T1000 (cell line): Measurements from ENCODE around the gene WNT3A.
"Not testable (repeated sequence)": the region's sequence is repeated elsewhere in the genome, so short reads cannot be mapped to it uniquely, and the experiment has no call there.

Source experiments
- DNase-seq: peaks from one replicate; lab custom pipeline; 2025; ENCODE audit warnings: mixed read lengths; lab: John Stamatoyannopoulos, UW

Gene WNT3A, protein sequence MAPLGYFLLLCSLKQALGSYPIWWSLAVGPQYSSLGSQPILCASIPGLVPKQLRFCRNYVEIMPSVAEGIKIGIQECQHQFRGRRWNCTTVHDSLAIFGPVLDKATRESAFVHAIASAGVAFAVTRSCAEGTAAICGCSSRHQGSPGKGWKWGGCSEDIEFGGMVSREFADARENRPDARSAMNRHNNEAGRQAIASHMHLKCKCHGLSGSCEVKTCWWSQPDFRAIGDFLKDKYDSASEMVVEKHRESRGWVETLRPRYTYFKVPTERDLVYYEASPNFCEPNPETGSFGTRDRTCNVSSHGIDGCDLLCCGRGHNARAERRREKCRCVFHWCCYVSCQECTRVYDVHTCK

DNA sequence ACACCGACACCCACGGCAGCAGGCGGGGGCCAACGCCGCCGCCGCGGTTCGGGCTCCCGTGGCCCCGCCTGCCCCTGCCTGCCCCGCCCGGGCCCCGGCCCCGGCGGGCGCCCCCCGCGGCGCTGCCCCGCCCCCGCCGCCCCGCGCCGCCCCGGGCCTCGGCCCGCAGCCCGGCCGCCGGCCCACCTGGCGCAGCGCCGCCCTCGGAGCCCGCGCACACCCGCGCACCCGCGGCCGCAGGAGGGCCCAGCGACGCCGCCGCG is at the start of gene WNT3A:
Gene WNT3A, plus strand, starts transcription at position 213 of the 263 bp plus-strand sequence. CDS start 131 bp downstream, outside the sequence.
- no peak for DNase-seq

DNA sequence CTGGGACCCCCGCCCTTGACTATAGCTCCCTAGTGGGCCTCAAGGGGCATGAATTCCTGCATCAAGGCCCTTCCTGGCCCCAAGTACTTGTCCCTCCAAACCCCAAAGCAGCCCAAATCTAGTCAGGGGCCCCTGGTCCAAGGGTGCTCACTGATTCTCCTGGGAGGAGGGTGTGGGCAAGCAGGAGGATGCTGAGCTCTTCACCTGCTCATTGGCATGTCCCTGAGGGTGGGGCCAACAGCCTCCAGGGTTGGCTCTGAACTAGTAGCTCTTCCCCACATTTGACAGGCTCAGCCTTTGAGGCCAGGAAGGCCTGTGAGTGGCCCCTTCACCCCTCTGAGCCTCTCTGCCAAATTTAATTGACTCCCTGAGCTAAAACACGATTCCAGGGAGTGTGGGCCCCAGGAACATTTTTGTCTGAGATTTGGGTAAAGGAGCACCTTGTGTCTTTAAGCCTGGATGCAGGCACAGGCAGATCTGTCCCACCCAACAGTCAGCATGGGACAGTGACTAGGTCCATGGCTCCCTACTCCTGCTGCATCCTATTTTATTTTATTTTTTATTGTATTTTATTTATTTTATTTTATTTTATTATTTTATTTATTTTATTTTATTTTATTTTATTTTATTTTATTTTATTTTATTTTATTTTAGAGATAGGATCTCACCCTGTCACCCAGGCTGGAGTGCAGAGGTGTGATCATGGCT is 48.0 kb upstream of the WNT3A start:
- no peak for DNase-seq

DNA sequence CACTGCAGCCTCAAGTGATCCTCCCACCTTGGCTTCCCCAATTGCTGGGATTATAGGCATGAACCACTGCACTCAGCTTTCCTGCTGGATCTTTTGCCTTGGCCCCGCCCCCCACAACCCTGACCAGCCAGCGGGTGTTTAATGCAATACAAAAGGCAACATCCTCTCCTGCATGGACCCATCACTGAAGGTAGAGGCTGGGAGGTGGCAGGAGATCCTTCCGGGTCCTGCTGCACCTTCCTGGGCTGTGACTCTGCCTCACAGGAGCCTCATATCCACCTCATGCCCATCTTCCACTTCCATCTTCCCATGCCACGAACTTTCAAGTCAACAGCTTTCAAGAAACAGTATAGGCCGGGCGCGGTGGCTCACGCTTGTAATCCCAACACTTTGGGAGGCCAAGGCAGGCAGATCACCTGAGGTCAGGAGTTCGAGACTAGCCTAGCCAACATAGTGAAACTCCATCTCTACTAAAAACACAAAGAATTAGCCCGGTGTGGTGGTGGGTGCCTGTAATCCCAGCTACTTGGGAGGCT is 47.4 kb upstream of the WNT3A start:
- no peak for DNase-seq

DNA sequence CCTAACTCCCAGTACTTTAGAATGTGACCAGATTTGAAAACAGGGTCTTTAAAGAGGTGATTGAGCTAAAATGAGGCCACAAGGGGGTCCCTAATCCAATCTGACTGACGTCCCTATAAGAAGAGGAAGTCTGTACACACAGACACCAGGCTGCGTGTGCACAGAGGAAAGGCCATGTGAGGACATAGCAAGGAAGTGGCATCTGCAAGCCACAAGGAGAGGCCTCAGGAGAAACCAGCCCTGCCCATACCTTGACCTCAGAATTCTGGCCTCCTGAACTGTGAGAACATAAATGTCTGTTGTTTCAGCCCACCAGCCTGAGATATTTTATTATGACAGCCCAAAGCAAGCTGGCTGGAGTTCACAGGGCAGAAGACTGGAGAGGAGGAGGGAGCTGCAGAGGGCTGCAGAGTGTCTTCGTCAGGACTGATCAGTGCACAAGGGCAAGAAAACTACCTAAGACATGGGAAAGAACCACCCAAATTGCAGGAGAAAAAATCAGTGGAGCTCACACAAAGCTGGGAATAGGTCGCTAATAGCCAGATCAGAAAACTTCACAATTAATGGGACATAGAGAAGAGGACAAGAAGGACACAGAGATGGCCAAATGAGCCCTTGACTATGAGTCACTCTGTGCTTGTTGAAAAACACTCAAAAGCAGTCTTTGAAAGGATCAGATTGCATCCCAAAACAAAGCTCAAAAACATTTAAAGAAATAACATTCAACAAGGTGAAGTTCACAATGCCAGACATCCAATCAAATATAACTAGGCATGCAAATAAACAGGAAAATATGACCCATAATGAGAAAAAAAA is 44.9 kb upstream of the WNT3A start:
- DNase-seq: no peak

DNA sequence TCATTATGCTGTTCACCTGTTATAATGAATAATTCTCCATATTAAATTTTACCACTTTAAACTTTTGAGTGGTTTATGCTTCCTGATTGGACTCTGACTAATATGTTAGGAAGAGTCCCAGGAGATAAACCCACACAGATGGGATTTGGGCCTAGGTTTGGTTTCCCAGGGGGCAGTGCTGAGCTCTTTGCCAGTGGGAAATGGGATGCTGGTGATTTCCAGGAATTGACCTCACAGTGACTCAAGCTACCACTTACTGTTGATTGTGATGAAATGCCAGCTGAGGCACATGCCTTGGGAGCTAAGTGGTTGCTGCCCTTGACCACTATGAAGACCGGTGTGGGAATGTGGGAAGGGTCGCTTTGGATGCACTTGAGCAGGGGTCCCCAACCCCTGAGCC is 40.1 kb upstream of the WNT3A start:
- not testable (repeated sequence) for DNase-seq

DNA sequence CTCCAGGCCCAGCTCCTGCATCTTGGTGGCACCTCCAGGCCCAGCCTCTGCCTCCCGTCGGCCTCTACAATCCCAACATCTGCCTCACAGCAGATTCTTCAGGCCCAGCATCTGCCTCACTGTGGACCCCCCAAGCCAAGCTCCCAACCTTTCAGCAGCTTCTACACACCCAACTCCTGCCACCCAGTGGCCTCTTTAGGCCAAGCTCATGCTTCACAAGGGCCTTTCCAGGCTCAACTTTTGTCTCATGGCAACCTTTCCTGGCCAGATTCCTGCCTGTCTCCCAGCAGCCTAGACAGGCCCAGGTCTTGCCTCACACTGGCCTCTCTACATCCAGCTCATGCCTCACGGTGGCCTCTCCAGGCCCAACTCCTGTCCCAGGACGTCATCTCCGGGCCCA is 39.0 kb upstream of the WNT3A start:
- not testable (repeated sequence) for DNase-seq

DNA sequence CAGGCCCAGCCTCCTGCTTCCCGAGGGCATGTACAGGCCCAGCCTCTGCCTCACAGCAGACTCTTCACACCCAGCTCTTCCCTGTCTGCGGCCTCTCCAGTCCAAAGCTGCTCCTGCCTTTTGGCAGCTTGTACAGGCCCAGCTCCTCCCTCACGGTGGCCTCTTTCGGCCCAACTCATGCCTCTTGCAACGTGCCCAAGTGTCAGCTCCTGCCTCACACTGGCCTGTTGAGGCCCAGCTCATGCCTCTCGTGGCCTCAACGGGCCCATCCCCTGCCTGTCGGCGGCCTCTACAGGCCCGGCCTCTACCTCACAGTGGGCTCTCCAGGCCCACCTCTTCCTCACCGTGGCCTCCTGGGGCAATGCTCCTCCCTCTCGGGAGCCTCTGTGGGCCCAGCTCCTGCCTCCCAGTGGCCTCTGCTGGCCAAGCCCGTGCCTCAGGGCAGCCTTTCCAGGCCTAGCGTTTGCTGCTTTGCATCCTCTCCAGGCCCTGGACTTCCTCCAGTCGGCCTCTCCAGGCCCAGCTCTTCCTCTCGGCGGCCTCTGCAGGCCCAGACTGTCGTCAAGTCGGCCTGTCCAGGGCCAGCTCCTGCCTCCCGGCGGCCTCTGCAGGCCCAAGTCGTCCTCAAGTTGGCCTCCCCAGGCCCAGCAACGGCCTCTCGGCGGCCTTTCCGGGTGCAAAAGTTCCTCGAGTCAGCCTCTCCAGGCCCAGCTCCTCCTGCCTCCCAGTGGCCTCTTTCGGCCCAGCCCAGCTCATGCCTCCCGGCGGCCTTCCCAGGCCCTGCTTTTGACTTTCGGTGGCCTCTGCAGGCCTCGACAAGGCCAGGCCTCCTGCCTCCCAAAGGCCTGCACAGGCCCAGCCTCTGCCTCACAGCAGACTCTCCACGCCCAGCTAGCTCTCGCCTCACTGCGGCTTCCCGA is 36.5 kb upstream of the WNT3A start:
- DNase-seq: not testable (repeated sequence)

DNA sequence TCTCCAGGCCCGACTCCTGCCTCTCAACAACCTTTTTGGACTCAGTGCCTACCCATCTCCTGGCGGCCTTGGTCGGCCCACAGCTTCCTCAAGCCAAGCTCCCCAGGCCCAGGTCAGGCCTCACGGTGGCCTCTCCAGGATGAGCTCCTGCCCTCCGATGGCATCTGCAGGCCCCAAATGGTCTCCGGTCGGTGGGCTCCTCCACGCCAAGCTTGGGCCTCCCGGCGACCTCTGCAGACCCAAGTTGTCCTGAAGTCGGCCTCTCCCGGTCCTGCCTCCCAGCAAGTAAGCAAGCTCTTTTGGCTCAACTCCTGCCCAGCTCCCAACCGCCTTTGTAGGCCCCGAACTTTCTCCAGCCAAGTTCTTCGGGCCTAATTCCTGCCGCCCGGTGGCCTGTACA is 35.6 kb upstream of the WNT3A start:
- DNase-seq: not testable (repeated sequence)

DNA sequence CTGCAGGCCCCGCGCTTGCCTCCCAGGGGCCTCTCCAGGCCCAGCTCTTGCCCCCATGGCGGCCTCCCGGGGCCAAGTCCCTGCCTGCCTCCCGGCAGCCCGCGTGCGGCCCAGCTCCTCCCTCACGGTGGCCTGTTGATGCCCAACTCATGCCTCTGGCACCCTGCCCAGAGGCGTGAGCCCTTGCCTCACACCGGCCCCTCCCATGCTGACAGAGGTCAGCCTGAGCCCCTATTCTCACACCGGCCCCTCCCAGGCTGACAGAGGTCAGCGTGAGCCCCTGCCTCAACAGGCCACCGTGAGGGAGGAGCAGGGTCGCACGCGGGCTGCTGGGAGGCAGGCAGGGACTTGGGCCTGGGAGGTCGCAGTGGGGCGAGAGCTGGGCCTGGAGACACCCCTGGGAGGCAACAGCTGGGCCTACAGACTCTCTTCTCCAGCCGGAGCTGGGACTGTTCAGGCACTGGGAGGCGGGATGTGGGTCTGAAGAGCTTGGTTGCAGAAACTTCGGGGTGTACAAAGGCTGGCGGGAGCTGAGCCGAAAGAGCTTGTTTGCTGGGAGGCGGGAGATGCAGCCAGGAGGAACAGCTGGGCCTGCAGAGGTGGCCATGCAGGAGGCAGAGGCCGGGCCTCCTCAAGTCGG is 35.0 kb upstream of the WNT3A start:
- not testable (repeated sequence) for DNase-seq

DNA sequence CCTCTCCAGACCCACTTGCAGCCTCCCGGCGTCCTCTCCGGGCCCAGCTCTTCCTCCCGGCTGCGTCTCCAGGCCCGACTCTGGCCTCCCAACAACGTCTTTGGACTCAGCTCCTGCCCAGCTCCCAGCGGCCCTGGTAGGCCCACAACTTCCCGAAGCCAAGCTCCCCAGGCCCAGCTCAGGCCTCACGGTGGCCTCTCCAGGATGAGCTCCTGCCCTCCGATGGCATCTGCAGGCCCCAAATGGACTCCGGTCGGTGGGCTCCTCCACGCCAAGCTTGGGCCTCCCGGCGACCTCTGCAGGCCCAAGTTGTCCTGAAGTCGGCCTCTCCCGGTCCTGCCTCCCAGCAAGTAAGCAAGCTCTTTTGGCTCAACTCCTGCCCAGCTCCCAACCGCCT is 34.5 kb upstream of the WNT3A start:
- DNase-seq: not testable (repeated sequence)

DNA sequence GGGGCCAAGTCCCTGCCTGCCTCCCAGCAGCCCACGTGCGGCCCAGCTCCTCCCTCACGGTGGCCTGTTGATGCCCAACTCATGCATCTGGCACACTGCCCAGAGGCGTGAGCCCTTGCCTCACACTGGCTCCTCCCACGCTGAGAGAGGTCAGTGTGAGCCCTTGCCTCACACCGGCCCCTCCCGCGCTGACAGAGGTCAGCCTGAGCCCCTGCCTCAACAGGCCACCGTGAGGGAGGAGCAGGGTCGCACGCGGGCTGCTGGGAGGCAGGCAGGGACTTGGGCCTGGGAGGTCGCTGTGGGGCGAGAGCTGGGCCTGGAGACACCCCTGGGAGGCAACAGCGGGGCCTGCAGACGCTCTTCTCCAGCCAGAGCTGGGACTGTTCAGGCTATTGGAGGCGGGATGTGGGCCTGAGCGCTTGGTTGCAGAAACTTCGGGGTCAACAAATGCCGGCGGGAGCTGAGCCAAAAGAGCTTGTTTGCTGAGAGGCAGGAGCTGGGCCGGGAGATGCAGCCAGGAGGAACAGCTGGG is 33.9 kb upstream of the WNT3A start:
- not testable (repeated sequence) for DNase-seq

DNA sequence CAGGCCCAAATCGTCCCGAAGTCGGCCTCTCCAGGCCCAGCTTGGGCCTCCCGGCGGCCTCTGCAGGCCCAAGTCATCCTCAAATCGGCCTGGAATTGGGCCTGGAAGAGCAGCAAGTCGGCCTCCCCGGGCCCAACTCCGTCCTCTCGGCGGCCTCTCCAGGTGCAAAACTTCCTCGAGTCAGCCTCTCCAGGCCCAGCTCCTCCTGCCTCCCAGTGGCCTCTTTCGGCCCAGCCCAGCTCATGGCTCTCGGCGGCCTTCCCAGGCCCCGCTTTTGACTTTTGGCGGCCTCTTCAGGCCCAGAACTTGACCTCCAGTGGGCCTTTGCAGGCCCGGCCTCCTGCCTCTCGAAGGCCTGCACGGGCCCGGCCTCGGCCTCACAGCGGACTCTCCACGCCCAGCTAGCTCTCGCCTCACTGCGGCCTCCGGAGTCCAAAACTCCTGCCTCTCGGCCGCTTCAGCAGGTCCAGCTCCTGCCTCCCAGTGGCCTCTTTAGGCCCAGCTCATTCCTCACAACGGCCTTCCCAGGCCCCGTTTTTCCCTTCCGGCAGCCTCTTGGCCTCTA is 33.0 kb upstream of the WNT3A start:
- DNase-seq: not testable (repeated sequence)

DNA sequence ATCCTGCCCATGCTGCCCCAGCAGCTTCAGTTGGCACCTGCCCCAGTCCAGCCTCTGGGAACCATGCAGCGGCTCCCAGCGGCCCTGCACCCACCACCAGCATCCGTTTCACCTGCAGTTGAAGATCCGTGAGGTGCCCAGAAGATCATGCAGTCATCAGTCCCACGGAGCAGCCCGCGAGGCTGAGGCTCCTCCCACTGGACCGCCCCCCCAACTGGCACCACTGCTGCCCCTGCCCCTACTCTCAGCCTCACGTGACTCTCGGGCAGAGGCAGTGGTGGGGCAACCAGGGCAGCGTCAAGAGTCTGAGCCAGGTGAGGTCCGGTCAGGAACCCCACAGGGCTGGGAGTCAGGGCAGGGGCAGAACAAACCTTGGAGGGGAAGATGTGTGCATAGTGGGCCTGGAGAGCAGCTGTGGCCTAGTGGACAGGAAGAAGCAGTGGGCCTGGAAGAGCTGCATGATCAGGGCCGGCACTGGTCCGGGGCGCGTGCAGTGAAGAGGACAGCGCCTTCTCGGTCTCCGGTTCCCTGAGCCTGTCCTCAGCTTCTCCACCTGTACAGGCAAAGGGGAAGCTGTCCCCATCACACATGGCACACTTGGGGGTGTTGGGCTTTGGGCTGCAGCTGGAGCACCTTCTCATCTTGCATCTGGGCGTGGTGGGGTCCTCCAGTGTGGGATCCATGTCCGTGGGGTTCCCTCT is 31.1 kb upstream of the WNT3A start:
- DNase-seq: not testable (repeated sequence)

DNA sequence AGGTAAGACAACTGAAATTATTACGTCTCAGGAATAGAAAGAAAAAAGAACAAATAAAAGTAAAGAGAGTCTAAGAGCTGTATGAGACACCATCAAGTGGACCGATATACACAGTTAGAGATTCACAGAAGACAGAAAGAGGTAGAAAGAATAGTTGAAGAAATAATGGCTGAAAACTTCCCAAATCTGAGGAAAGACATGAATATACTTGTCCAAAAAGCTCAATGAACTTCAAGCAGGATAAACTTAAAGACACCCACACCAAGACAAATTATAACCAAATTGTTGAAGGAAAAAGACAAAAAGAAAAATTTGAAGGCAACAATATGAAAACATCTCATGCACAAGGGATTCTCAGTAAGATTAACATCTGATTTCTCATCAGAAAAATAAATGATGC is 19.6 kb upstream of the WNT3A start:
- DNase-seq: no peak

DNA sequence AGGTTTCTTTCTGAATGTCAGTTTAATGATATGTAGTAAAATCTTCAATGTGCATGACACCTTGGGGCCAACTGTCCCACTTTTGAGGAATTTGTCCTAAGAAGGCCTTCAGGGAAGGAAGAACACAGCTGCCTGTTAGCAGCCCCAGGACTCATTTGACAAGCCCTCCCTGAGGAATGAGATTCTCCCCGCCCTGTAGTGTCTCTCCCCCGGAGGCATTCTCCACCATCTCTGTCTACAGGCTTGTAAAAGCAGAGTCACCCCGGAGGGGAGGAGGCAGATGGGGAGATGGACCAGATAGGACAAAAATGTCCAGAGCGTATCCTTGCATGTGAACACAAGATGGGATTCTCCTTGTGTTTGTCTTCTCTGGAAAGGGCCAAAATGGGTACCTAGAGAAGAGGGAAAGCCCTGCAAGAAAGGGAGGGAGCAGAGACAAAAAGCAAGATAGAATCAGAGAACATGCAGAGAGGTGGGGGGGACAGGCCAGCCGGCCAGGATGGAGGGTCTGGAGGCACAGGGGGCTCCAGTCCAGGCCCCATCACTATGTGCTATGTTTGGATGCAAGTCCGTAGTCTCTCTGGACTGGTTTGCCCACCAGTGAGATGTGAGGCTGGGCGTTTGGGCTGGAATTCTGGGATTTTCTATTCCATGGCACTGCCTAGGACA is 12.0 kb upstream of the WNT3A start:
- no peak for DNase-seq

DNA sequence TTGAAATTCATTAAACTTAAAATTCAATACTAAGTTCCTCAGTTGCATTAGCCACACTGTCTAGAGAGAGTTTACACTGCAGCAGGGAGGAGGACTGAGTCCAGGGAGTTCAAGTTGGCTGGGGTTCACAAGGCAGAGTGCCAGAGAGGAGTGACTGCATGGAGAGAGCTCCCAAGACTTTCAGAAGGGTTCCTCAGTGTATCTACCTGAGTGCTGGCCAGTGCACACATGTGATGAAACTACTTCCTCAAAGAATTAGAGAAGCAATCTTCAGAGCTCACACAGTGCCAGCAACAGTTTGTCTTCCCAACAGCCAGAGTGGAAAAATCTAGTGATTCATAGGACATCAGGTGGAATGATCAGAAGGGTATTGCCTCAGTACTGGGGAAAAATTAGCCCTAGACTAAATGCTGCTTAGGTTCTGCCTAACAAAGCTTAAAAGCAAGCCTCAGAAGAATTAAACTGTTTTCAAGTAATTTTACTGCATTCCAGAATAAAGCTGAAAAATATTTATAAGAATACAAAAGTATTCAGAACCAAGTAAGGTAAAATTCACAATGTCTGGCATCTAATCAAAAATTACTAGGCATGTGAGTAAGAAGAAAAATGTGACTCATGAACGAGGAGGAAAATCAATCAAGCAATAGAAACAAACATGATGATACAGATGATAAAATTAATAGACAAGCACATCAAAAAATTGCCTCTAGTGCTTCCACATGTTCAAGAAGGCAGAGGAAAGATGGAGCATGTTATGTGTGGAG is 10.4 kb upstream of the WNT3A start:
- DNase-seq: no peak

DNA sequence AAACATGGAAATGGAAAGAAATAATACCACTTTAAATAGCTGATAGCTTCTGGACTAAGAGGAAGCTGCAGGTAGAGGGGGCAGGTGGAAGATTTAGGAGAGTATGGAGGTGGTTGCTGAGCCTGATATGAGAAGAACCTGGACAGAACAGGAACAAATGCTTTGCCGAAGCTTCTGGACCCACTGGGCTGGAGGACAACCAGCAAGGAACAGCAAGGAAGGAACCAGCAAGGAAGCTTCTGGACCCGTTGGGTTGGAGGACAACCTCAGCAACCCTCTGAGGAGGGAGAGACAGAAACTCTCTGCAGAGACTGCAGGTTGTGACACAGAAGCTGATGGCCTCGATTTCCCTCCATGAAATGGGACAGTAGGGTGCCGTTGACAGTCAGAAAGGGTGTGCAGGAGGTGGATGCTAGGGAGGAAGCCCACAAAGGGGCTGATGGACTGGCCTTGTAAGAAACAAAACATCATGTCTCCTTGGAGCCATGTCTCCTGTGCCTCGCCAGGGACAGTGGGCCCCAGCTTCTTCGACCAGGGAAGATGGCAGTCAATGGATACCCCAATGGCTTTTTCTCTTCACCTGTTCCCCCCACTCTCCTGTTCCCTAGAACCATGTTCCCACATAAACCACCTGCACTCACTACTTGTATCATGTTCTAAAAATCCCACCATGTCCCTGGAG is 8.3 kb upstream of the WNT3A start:
- no peak for DNase-seq
